OCI-LY1 (cell line): ENCODE results near the gene CNTN5.

Experiments used
- H2AFZ ChIP-seq: fragments of 200-600 bp; sonication (generic), shearing (Covaris generic); 2 replicates; pipeline ENCODE4 v1.6.0; 2014; ENCODE audit warnings: antibody characterized with exemption, mild to moderate bottlenecking, low read length
- H3F3A ChIP-seq: fragments of 200-600 bp; sonication (generic), shearing (Covaris generic); 2 replicates; pipeline ENCODE4 v1.6.0; 2014; ENCODE audit warnings: mild to moderate bottlenecking, antibody characterized with exemption, low read length, moderate library complexity; ENCODE audit not compliant: insufficient read depth
- H3K27ac ChIP-seq: fragments of 200-600 bp; sonication (generic); 2 replicates; pipeline ENCODE4 v1.5.1; 2014; ENCODE audit warnings: low read length, mixed run types, mild to moderate bottlenecking, low read depth; ENCODE audit not compliant: poor library complexity, severe bottlenecking
- H3K27me3 ChIP-seq: fragments of 200-600 bp; sonication (generic); 2 replicates; pipeline ENCODE4 v1.6.0; 2014; ENCODE audit warnings: antibody characterized with exemption, mild to moderate bottlenecking, low read length, moderate library complexity; ENCODE audit not compliant: insufficient read depth
- H3K36me3 ChIP-seq: fragments of 200-600 bp; sonication (generic); 2 replicates; pipeline ENCODE4 v1.6.1; 2014; ENCODE audit warnings: mild to moderate bottlenecking, antibody characterized with exemption, low read length, moderate library complexity, mixed read lengths; ENCODE audit not compliant: insufficient read depth
- H3K4me1 ChIP-seq: fragments of 200-600 bp; sonication (generic); 2 replicates; pipeline ENCODE4 v1.5.1; 2014; ENCODE audit warnings: mild to moderate bottlenecking, low read length, moderate library complexity; ENCODE audit not compliant: insufficient read depth, severe bottlenecking
- H3K4me2 ChIP-seq: fragments of 200-600 bp; sonication (generic), shearing (Covaris generic); 2 replicates; pipeline ENCODE4 v1.6.1; 2014; ENCODE audit warnings: low read length
- H3K4me3 ChIP-seq: fragments of 200-600 bp; sonication (generic); 2 replicates; pipeline ENCODE4 v1.5.1; 2014; ENCODE audit warnings: low read length, low read depth, mild to moderate bottlenecking, mixed read lengths; ENCODE audit not compliant: poor library complexity, severe bottlenecking
- H3K79me2 ChIP-seq: fragments of 200-600 bp; shearing (Covaris generic); 2 replicates; pipeline ENCODE4 v1.6.1; 2016; ENCODE audit warnings: mixed run types, low read length, mixed read lengths; ENCODE audit not compliant: insufficient read depth
- H3K9ac ChIP-seq: fragments of 200-600 bp; sonication (generic), shearing (Covaris generic); 2 replicates; pipeline ENCODE4 v1.6.1; 2014; ENCODE audit warnings: mild to moderate bottlenecking, low read length, mixed read lengths
- H3K9me2 ChIP-seq: fragments of 200-600 bp; sonication (generic), shearing (Covaris generic); 2 replicates; pipeline ENCODE4 v1.6.1; 2014; ENCODE audit warnings: low read depth, mild to moderate bottlenecking, low read length, mixed read lengths
- H3K9me3 ChIP-seq: fragments of 200-600 bp; shearing (Covaris generic); 2 replicates; pipeline ENCODE4 v1.6.1; 2014; ENCODE audit warnings: low read length, mixed read lengths
- H4K20me1 ChIP-seq: fragments of 200-600 bp; sonication (generic), shearing (Covaris generic); 2 replicates; pipeline ENCODE4 v1.6.0; 2016; ENCODE audit warnings: mild to moderate bottlenecking, low read length; ENCODE audit not compliant: insufficient read depth
- CTCF ChIP-seq: fragments of 200-600 bp; sonication (generic), shearing (Covaris generic); IDR thresholded peaks from 2 replicates; pipeline ENCODE4 v1.5.1; 2017; ENCODE audit warnings: mild to moderate bottlenecking, antibody characterized with exemption, low read length, moderate library complexity, mixed read lengths
- EZH2 ChIP-seq: fragments of 200-600 bp; sonication (generic), shearing (Covaris generic); IDR thresholded peaks from 2 replicates; pipeline ENCODE4 v1.8.0; 2017; ENCODE audit warnings: borderline replicate concordance, mixed run types, mild to moderate bottlenecking, antibody characterized with exemption, low read length, moderate library complexity, mixed read lengths

The CNTN5 gene

DNA sequence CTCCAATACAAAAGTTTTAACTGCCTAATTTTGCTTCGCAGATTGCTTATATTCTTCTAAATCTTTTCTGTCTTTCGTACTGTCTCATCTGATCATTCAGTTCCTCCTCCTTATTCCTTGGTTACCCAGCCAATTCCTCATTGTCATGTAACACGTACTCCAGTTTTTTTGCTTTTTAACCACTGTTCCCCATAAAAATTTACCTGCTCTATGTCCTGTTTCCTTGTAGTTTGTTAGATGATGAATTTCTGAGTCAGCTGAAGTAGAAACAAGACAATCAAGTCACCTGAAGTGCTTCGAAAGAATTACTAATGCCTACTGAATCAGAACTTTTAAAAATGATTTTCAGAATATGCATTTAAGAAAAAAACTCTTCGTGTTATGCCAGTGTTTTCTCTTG, 150.6 kb downstream of the CNTN5 start:
- TF ChIP-seq CTCF (no peak), EZH2 (no peak)
- Histone ChIP-seq H3K9me2 (no peaks in the 10 kb centered on the region), H3K27ac (no peak overlapping the region), H3K4me3 (no peak overlapping the region), H3K36me3 (no peaks in the 10 kb centered on the region), H2AFZ (no peak overlapping the region), H4K20me1 (no peaks in the 10 kb centered on the region), H3K79me2 (no peaks in the 10 kb centered on the region), H3K9ac (no peak overlapping the region), H3F3A (no peaks in the 10 kb centered on the region), H3K4me2 (no peak overlapping the region), H3K27me3 (no peaks in the 10 kb centered on the region), H3K4me1 (no peaks in the 10 kb centered on the region), H3K9me3 (no peaks in the 10 kb centered on the region)

GRCh38 chr11:99176430-99176829, 155.7 kb downstream of the CNTN5 start:
- no peak overlapping the region for H2AFZ ChIP-seq
- H3K79me2 ChIP-seq, result no peaks in the 10 kb centered on the region
- no peaks in the 10 kb centered on the region for H3K9me3 ChIP-seq
- H3K9me2 ChIP-seq, result no peaks in the 10 kb centered on the region
- no peaks in the 10 kb centered on the region for H3F3A ChIP-seq
- H3K9ac ChIP-seq, result no peak overlapping the region
- no peak overlapping the region for H3K4me3 ChIP-seq
- no peak for TF ChIP-seq CTCF
- no peak overlapping the region for H3K27ac ChIP-seq
- H3K27me3 ChIP-seq, result no peaks in the 10 kb centered on the region
- no peaks in the 10 kb centered on the region for H3K36me3 ChIP-seq
- H3K4me2 ChIP-seq, result no peak overlapping the region
- H4K20me1 ChIP-seq, result no peaks in the 10 kb centered on the region
- no peaks in the 10 kb centered on the region for H3K4me1 ChIP-seq

GRCh38 chr11:99177446-99177845, 156.7 kb downstream of the CNTN5 start:
- no peak overlapping the region for H3K4me2 ChIP-seq
- TF ChIP-seq EZH2, result no peak
- TF ChIP-seq CTCF, result no peak
- no peaks in the 10 kb centered on the region for H3K79me2 ChIP-seq
- H3K4me1 ChIP-seq, result no peaks in the 10 kb centered on the region
- no peaks in the 10 kb centered on the region for H3K27me3 ChIP-seq
- H4K20me1 ChIP-seq, result no peaks in the 10 kb centered on the region
- H3K9me2 ChIP-seq, result no peaks in the 10 kb centered on the region
- H3K27ac ChIP-seq, result no peak overlapping the region
- no peaks in the 10 kb centered on the region for H3K36me3 ChIP-seq
- H3K4me3 ChIP-seq, result no peak overlapping the region
- no peak overlapping the region for H3K9ac ChIP-seq
- no peak overlapping the region for H2AFZ ChIP-seq
- H3K9me3 ChIP-seq, result no peaks in the 10 kb centered on the region
- H3F3A ChIP-seq, result no peaks in the 10 kb centered on the region
